Measurements from ENCODE around the gene C22orf42. TPM values are rescaled to one million over a fixed set of nuclear protein-coding genes. Genes with fewer than 3 reads are reported as not detected.

C22orf42 gene
- 1 to 10 TPM in 1 of 6 donors, under 1 TPM in 3, not detected in 2; 0.31 to 1.0 (median 0.72) TPM for total RNA-seq
- polyA plus RNA-seq, result 1 to 10 TPM; 1.4 to 9.2 TPM

GRCh38 chr22:32158712-32159533, at the start of gene C22orf42:
C22orf42 (minus strand) TSS chr22:32159303; CDS start chr22:32159215, 88 bp downstream.
- Histone ChIP-seq H3K36me3 (no peaks in the 10 kb centered on the region), H3K4me1 (no peaks in the 10 kb centered on the region), H3K4me3 (no peak within 1 kb of the TSS), H3K9me3 (no peaks in the 10 kb centered on the region), H3K27ac (no peak within 1 kb of the TSS), H3K27me3 (peaks cover 0 to 4% (median 0%) of the 10 kb centered on the region in 4 donors)
- no peak for DNase-seq
- intact Hi-C loops (cut with DNase I), result no loop called here
- WGBS, 2 donors, result 48 to 54% methylated on average over 12 of the region's 12 CpGs
- no peak for FAIRE-seq
- TF ChIP-seq CTCF (IDR thresholded peaks at IDR 0.05), result no peak
- ATAC-seq, result peak in 2 of 4 donors; percentile 74

- intact Hi-C loops (cut with DNase I), result no loop called here
- DNase-seq, result no peak
Observed at GRCh38 chr22:32208681-32209080, 49.6 kb upstream of the C22orf42 start.

GRCh38 chr22:32207971-32208480, 48.9 kb upstream of the C22orf42 start:
- intact Hi-C loops (cut with DNase I), result no loop called here
- H3K4me3 ChIP-seq, result no peak overlapping the region
- no peaks in the 10 kb centered on the region for H3K9me3 ChIP-seq
- FAIRE-seq (no peak), ATAC-seq (no peak), DNase-seq (no peak)
- TF ChIP-seq CTCF (IDR thresholded peaks at IDR 0.05), result no peak
- H3K27me3 ChIP-seq, result peaks cover 0 to 4% (median 0%) of the 10 kb centered on the region in 4 donors
- H3K27ac ChIP-seq, result no peak overlapping the region
- no peaks in the 10 kb centered on the region for H3K36me3 ChIP-seq
- WGBS, 2 donors, result 64% methylated on average over 4 of the region's 4 CpGs
- H3K4me1 ChIP-seq, result no peaks in the 10 kb centered on the region

More at GRCh38 chr22:32208681-32209080, 49.6 kb upstream of the C22orf42 start:
- FAIRE-seq (no peak), ATAC-seq (no peak)
- no peaks in the 10 kb centered on the region for H3K4me1 ChIP-seq
- H3K9me3 ChIP-seq, result no peaks in the 10 kb centered on the region
- no peaks in the 10 kb centered on the region for H3K36me3 ChIP-seq
- 73 to 87% methylated on average over 3 of the region's 3 CpGs for WGBS, 2 donors
- H3K4me3 ChIP-seq, result no peak overlapping the region
- no peaks in the 10 kb centered on the region for H3K27me3 ChIP-seq
- H3K27ac ChIP-seq, result no peak overlapping the region
- no peak for TF ChIP-seq CTCF (IDR thresholded peaks at IDR 0.05)

GRCh38 chr22:32206774-32207758, 48.0 kb upstream of the C22orf42 start:
- H3K9me3 ChIP-seq, result no peaks in the 10 kb centered on the region
- H3K4me1 ChIP-seq, result no peaks in the 10 kb centered on the region
- peaks cover 0 to 6% (median 0%) of the 10 kb centered on the region in 4 donors for H3K27me3 ChIP-seq
- DNase-seq (peak in 3 of 6 donors; percentile 40 to 54 (median 51)), ATAC-seq (peak; percentile 47 to 71 (median 66)), FAIRE-seq (no peak)
- no peak overlapping the region for H3K27ac ChIP-seq
- no peaks in the 10 kb centered on the region for H3K36me3 ChIP-seq
- no peak overlapping the region for H3K4me3 ChIP-seq
- peak in 3 of 4 donors; percentile 25 to 44 (median 43) for TF ChIP-seq CTCF (IDR thresholded peaks at IDR 0.05)
- intact Hi-C loops (cut with DNase I), result no loop called here
- 61 to 70% methylated on average over 21 to 22 of the region's 22 CpGs for WGBS, 2 donors

All from pancreas (tissue), 10 donors.